ENCODE measurements around the gene WDR54.

DNA sequence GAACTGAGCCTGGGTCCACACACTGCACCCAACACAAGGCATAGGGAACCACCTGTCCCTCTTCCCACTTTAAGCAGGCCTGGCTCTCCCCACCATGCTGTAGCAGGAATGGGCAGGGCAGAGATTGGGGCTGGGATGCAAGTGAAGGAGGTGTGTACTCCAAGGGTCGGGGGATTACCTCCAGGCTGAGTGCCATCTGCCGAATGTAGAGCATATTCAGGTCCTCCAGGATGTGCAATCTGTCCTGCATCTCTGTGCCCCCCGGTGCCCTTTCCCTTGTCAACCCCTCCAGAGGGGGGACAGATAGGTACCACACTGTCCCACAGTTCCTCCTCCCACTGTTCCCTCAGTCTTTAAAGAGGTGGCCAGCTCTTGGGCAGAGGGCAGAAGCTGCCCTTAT lies 17.8 kb downstream of the WDR54 start:
- TF ChIP-seq POLR2A (IDR thresholded peaks at IDR 0.05; ENCODE audit: low read depth, low read length), result no peak
- TF ChIP-seq POLR2AphosphoS5 (IDR thresholded peaks at IDR 0.05; ENCODE audit: low read depth, low read length), result no peak
